ENCODE data around the gene SNTB2.

The SNTB2 gene

GRCh38 chr16:69318911-69319289 lies 131.9 kb downstream of the SNTB2 start:
- DNase-seq (ENCODE audit: low read depth in 3 of 3) = no peak

- no peak for DNase-seq (ENCODE audit: low read depth in 3 of 3)
These were observed 132.4 kb downstream of the SNTB2 start for GRCh38 chr16:69319381-69319780.

GRCh38 chr16:69319826-69320739 lies 133.1 kb downstream of the SNTB2 start:
- DNase-seq (ENCODE audit: low read depth in 3 of 3) = no peak

GRCh38 chr16:69320740-69321073 lies 133.7 kb downstream of the SNTB2 start:
- no peak for DNase-seq (ENCODE audit: low read depth in 3 of 3)

GRCh38 chr16:69321080-69321479 lies 134.1 kb downstream of the SNTB2 start:
- no peak for DNase-seq (ENCODE audit: low read depth in 3 of 3)

GRCh38 chr16:69322343-69322742 lies 135.4 kb downstream of the SNTB2 start:
- DNase-seq (ENCODE audit: low read depth in 3 of 3) = no peak

GRCh38 chr16:69323415-69323814 lies 136.5 kb downstream of the SNTB2 start:
- DNase-seq (ENCODE audit: low read depth in 3 of 3) = no peak

- no peak for DNase-seq (ENCODE audit: low read depth in 3 of 3)
These were observed 137.1 kb downstream of the SNTB2 start for GRCh38 chr16:69324013-69324531.

GRCh38 chr16:69324585-69325253 lies 137.8 kb downstream of the SNTB2 start:
- no peak for DNase-seq (ENCODE audit: low read depth in 3 of 3)

GRCh38 chr16:69325784-69326171 lies 138.8 kb downstream of the SNTB2 start:
- no peak for DNase-seq (ENCODE audit: low read depth in 3 of 3)

- DNase-seq (ENCODE audit: low read depth in 3 of 3) = no peak
These were observed 139.4 kb downstream of the SNTB2 start for GRCh38 chr16:69326172-69326873.

GRCh38 chr16:69327585-69328310 lies 140.8 kb downstream of the SNTB2 start:
- no peak for DNase-seq (ENCODE audit: low read depth in 3 of 3)

GRCh38 chr16:69328854-69329316 lies 141.9 kb downstream of the SNTB2 start:
- no peak for DNase-seq (ENCODE audit: low read depth in 3 of 3)

GRCh38 chr16:69329369-69330285 lies 142.7 kb downstream of the SNTB2 start:
- peak in 1 of 3 donors; percentile 16 for DNase-seq (ENCODE audit: low read depth in 3 of 3)

GRCh38 chr16:69330286-69331109 lies 143.5 kb downstream of the SNTB2 start, which contains the start of gene PDF:
Gene PDF (minus strand): TSS chr16:69330588. CDS start chr16:69330570, 18 bp downstream.
- peak; percentile 69 to 76 (median 72) for DNase-seq (ENCODE audit: low read depth in 3 of 3)

- DNase-seq (ENCODE audit: low read depth in 3 of 3) = no peak
These were observed 147.7 kb downstream of the SNTB2 start for GRCh38 chr16:69334696-69335095.

GRCh38 chr16:69338557-69339288 lies 151.8 kb downstream of the SNTB2 start:
- DNase-seq (ENCODE audit: low read depth in 3 of 3) = peak in 1 of 3 donors; percentile 41

GRCh38 chr16:69339289-69340094 lies 152.5 kb downstream of the SNTB2 start, which contains the start of the genes COG8 and NIP7:
Gene COG8 (minus strand): TSS chr16:69339564. CDS start chr16:69339552, 12 bp downstream.
Gene NIP7 (plus strand): TSS chr16:69339772. CDS start chr16:69339830, 58 bp downstream.
- DNase-seq (ENCODE audit: low read depth in 3 of 3) = peak; percentile 82 to 87 (median 82)
